ENCODE results near the gene SRP68. TPM values are rescaled to one million over a fixed set of nuclear protein-coding genes. Genes with fewer than 3 reads are reported as not detected.

The SRP68 gene
- total RNA-seq, 2 donors from 2014 or later = 65.1 to 78.0 TPM

GRCh38 chr17:76008630-76009425 lies 63.5 kb downstream of the SRP68 start:
- TF ChIP-seq CTCF (IDR thresholded peaks at IDR 0.05) = no peak
- Histone ChIP-seq H3K36me3 (no peaks in the 10 kb centered on the region), H3K4me3 (no peak overlapping the region), H3K9me3 (no peaks in the 10 kb centered on the region), H3K4me1 (no peaks in the 10 kb centered on the region), H3K27me3 (no peaks in the 10 kb centered on the region), H3K9ac (ENCODE audit: low read depth in 2 of 2, low read length in 2 of 2) (no peak overlapping the region), H3K27ac (no peak overlapping the region)
- intact Hi-C loops (cut with DNase I) = no loop called here
- no peak for DNase-seq

DNA sequence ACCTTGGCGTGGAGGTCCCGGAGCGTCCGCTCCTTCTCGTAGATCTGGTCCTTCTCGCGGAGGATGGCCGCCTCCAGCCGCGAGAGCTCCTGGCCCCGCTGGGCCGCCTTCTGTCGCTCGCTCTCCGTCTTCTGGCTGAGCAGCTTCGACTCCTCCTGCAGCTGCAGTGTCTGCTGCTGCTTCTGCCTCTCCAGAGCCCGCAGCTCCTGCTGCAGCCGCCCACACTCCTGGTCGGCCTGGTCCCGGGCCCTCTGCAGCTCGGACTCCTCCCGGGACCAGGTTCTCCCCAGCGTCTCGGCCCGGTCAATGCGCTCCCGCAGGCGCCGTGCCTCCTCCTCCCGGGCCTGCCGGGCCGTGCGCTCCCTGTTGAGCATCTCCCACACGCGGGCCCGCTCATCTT lies 64.1 kb downstream of the SRP68 start:
- Histone ChIP-seq H3K27me3 (no peaks in the 10 kb centered on the region), H3K9ac (ENCODE audit: low read depth in 2 of 2, low read length in 2 of 2) (no peak overlapping the region), H3K4me3 (no peak overlapping the region), H3K4me1 (no peaks in the 10 kb centered on the region), H3K27ac (no peak overlapping the region), H3K9me3 (no peaks in the 10 kb centered on the region), H3K36me3 (no peaks in the 10 kb centered on the region)
- no peak for DNase-seq
- TF ChIP-seq CTCF (IDR thresholded peaks at IDR 0.05) = no peak
- intact Hi-C loops (cut with DNase I) = no loop called here

- H3K9ac ChIP-seq (ENCODE audit: low read depth in 2 of 2, low read length in 2 of 2) = no peak overlapping the region
These were observed 64.5 kb downstream of the SRP68 start for GRCh38 chr17:76007850-76008165.

DNA sequence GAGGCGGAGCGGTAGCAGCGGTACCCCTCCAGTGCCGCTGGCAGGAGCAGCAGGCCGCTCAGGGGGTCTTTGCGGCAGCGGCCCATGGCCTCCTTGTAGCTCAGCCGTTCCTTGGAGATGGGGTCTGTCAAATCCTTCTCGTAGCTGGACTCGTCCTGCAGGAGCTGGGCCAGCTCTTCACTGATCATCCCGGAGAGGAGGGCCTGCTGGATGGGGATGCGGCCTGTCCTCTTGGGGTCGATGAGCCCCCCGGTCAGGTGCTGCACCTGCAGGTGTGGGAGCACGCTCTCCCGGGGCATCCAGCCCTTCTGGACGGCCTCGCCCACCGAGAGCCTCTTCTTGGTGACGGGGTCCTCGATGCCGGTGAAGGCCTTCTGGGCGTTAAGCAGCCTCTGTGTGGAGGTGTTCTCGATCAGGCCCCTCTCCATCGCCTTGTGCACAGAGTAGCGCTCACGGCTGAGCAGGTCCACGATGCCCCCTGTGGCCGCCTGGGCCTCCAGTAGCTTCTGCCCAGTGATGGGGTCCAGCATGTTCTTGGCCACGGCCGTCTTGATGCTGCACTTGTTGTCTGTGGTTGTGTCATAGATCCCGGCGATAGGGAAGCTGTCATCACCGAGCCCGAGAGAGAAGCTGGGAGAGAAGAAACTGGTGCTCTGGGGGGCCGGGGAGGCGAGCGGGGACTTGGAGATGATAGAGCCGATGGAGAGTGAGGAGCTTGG lies 65.0 kb downstream of the SRP68 start:
- Histone ChIP-seq H3K27me3 (no peaks in the 10 kb centered on the region), H3K4me1 (no peaks in the 10 kb centered on the region), H3K27ac (no peak overlapping the region), H3K4me3 (no peak overlapping the region), H3K9ac (ENCODE audit: low read depth in 2 of 2, low read length in 2 of 2) (no peak overlapping the region), H3K36me3 (no peaks in the 10 kb centered on the region), H3K9me3 (no peaks in the 10 kb centered on the region)
- DNase-seq = no peak
- intact Hi-C loops (cut with DNase I) = loop anchor here (2.0 kb wide), 1 partner anchor 100 kb away; no protein-coding TSS in a partner anchor
- TF ChIP-seq CTCF (IDR thresholded peaks at IDR 0.05) = no peak

More at GRCh38 chr17:76007850-76008165, 64.5 kb downstream of the SRP68 start:
- intact Hi-C loops (cut with DNase I) = loop anchor here (2.0 kb wide), 1 partner anchor 101 kb away; no protein-coding TSS in a partner anchor
- Histone ChIP-seq H3K4me1 (no peaks in the 10 kb centered on the region), H3K4me3 (no peak overlapping the region), H3K9me3 (no peaks in the 10 kb centered on the region), H3K27me3 (no peaks in the 10 kb centered on the region), H3K27ac (no peak overlapping the region), H3K36me3 (no peaks in the 10 kb centered on the region)
- no peak for DNase-seq
- no peak for TF ChIP-seq CTCF (IDR thresholded peaks at IDR 0.05)

GRCh38 chr17:76005263-76006149 lies 66.8 kb downstream of the SRP68 start:
- Histone ChIP-seq H3K27ac (no peak overlapping the region), H3K4me3 (no peak overlapping the region), H3K4me1 (peaks cover 4% of the 10 kb centered on the region), H3K9ac (ENCODE audit: low read depth in 2 of 2, low read length in 2 of 2) (no peak overlapping the region), H3K9me3 (no peaks in the 10 kb centered on the region), H3K36me3 (no peaks in the 10 kb centered on the region), H3K27me3 (no peaks in the 10 kb centered on the region)
- intact Hi-C loops (cut with DNase I) = loop anchor here (2.0 kb wide), 1 partner anchor 99 kb away; no protein-coding TSS in a partner anchor
- peak; percentile 95 for DNase-seq
- TF ChIP-seq CTCF (IDR thresholded peaks at IDR 0.05) = peak; percentile 78

Measured in colonic mucosa (tissue), 4 donors.